Ammon's horn (tissue), 1 donor: ENCODE measurements around the gene RBM44.

ENCODE experiments used
- DNase-seq: peaks from one replicate; pipeline ENCODE4 v3.0.0-alpha.2; 2016; ENCODE audit warnings: low spot score

RBM44 gene

DNA sequence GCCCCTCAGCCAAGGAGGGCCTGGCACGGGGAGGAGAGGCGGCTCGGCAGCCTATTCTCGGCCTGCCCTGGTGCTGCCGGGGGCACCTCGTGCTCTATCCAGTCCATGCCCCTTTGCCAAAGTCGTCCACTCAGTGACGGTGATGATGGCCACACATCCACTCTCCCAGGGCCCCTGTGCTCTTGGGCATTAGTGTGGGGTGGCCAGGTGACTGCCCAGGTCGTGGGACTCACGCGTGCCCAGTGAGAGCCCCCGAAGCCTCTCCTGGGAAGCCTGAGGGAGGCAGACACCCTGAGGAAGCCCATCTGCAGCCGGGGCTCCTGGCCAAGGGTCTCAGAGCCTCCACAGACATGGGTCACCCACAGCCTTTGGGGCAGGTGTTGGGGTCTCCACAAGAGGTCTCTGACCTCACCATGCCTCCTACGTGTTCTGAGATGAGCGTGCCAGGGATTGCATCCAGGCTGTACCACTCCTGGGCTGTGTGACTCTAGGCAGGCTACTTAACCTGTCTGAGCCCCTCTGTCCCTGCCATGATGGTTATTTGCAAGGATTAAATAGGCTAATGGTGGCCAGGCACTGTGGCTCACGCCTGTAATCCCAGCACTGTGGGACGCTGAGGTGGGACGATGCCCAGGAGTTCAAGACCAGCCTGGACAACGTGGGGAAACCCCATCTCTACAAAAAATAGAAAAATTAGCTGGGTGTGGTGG lies 73.8 kb downstream of the RBM44 start:
- DNase-seq = no peak

DNA sequence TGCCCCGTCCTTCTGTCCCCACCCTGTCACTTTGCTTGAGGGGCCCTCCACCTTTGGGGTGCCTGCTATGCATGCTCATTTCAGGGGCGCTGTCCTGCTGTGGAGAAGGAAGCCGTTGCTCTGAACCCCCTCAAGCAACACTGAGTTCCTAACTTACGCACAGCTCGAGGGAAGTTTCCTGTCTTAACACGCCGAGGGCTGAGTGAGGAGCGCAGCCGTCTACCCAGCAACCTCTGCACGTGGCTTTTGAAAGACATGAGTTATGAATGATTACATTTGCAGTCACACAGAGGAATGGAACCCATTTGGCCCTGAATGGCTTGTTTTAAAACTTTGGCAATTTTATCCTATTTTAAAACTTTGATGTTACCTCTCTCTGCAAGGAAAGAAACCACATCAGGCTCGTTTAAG lies 74.8 kb downstream of the RBM44 start:
- no peak for DNase-seq

GRCh38 chr2:237873897-237874551 lies 75.4 kb downstream of the RBM44 start:
- no peak for DNase-seq

DNA sequence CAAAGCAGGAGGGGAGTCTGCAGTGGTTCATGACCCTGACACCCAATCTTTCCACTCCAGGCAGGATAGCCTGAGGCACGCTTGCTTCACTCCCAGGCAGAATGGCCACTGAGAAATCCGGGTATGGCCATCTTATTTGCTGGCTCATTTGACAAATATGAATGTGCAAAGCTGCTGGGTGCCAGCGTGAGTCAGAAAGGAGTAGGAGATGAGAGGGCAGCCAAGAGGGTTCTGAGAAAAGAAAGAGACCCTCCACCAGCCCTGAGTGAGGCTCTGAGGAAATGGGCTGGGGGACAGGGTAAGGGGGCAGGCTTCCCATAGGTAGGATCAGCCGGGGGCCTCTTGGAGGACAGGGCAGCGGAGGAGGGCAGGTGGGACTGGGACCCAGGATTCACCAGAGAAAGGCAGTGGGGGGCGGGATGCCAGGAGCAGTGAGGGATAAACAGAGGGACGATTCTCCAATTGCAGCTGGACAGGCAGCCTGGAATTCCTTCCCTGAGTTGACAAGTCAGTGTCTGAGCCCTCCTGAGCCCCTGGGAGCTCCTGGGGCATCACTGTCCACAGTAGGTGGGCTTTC lies 76.1 kb downstream of the RBM44 start:
- no peak for DNase-seq

DNA sequence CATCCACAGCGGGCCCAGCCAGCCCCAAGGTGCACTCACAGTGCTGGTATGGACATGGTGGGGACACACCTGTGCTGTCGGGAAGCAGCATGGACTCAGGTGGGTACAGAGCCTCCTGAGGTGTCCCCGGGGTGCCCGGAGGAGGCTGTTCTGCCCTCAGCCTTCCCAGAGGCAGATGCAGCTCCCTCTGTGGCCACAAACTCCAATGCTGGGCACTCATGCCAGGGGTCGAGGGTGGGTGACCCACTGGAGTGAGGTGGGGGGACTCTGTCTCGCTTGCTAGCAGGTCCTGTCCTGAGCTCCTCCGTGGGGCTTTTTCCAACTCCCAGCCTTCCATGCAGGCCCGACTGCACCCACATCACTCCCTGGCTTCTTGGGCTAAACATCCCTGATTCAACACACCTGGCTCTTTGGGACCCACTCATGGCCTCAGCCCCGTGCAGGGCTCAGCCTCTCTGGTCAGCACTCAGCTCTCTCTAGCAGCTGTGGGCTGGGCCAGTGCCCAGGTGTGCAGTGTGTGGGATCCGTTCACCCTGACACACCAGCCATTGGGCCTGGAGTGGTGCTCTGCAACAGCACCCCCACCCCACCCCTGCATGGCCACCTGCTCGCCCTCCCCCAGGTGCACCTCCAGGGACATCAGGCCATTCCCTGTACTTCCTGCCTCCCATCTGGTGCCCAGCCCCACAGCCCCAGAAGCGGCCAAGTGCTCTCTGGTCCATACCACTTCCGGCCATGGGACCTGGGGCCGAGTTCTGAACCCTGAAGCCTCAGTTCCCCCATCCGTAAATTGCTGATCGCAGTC lies 76.9 kb downstream of the RBM44 start:
- no peak for DNase-seq

DNA sequence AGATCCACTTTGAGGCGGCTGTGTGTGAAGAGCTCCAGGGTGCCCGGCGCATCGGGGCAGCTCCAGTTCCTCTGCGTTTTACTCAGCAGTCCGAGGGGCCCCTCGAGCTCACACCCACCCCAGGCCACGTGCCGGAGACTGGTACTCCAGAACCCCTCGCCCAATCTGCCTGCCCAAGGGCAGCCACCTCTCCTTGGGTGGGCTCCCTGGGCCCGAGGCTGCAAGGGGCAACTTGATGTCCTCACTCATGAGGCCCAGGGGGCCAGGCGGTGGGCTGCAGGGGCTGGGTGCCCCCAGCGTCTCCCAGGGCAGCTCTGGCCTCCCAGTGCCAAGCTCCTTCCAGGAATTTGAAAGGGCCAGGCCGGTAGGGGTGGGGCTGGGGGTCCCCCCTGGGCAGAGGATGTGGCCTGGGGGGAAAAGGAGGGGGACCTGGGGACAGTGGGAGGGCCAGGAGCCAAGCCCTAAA lies 77.5 kb downstream of the RBM44 start:
- DNase-seq = no peak

GRCh38 chr2:237876532-237876931 lies 78.0 kb downstream of the RBM44 start:
- no peak for DNase-seq

- DNase-seq = no peak
Measured at GRCh38 chr2:237876951-237877491, 78.4 kb downstream of the RBM44 start.

DNA sequence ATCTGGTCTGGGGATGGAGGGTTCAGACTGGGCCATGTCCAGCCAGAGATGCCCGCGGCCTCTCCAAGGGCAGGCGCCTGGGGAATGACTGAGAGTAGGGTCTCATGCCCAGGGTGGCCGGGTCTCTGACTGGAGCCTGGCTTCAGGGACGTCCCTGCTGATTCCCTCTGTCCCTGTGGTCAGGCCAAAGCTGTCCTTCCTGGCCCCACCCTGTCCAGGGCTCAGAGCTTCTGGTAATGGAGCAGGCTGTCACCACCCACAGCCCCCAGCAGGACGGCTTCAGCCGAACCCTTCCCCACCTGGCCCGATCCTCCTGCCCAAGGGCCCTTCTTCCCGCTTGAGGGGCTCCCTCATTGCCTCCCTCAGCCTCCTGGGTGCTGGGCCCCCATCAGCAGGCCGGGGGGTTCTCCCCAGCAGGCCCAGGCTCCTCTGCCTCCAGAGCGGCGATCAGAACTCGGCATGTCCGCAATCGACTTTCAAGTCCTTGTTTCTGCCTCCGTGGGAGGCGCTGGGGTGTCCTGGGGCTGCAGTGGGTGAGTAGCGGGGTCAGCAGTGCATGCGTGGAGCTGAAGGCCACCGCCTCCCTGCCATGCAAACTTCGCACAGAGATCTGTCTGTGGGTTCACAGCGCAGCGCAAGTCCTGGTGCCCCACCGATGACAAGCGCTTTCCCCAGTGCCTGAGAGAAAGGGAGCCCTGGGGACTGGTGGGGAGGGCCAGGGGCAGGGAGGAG lies 79.2 kb downstream of the RBM44 start:
- DNase-seq = no peak

DNA sequence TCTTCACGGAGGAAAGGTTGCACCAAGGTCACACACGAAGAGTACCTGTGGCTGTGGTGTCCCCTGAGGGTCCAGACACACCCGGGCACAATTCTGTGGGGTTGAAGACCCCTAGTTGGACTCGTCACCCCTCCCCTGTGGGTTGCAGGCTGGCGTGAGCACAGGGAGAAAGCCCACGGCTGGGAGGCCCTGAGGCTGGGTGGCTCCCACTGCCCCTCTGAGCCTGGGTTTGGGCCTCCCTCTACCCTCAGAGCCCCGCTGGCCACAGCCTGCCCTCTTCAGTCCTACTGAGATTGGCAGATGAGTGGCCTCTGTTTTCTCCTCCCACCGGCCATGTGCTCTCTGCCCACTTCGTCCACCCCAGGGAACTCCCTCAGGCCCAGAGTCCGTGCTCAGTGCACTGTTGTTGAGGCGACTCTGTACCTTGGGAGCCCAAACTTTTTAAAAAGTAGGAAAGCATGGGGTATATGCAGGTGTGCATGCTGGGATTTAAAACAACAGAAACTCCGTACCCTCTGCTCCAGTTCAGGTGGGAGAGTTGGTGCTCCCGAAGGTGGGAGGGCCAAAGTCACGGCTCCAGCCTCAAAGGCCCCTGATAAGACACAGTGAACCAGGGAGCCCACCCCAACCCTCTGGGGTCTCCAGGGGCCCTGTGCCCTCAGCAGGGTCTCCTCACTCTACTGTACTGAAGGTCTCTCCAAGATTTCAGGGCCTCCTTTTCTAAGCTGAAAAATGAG lies 79.9 kb downstream of the RBM44 start:
- DNase-seq = no peak

GRCh38 chr2:237879058-237879430 lies 80.5 kb downstream of the RBM44 start:
- no peak for DNase-seq

GRCh38 chr2:237879991-237880560 lies 81.5 kb downstream of the RBM44 start:
- DNase-seq = no peak

- no peak for DNase-seq
Measured at GRCh38 chr2:237882510-237883481, 84.2 kb downstream of the RBM44 start.

DNA sequence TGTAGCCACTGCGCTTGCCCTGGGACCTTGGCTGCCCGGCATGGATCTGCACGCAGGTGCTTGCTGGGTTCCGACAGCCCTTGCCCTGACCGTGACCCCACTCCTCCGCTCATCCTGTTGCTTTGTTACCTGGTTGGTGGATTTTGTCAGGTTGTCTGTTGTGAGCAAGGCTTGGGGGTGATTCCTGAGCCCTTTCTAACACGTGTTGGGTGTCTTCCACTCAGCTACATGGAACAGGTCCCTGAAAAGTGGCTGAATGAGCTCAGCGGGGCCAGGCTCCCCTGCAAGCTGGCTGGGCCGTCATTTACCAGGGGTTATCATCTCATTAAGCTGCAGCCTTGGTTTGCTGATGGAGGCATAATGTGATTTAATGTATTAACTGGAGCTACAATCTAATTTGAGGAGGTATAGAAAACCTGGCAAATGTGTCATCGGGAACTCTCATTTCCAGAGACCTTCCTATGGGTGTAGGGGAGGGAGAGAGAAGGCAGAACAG lies 85.4 kb downstream of the RBM44 start:
- DNase-seq = no peak

DNA sequence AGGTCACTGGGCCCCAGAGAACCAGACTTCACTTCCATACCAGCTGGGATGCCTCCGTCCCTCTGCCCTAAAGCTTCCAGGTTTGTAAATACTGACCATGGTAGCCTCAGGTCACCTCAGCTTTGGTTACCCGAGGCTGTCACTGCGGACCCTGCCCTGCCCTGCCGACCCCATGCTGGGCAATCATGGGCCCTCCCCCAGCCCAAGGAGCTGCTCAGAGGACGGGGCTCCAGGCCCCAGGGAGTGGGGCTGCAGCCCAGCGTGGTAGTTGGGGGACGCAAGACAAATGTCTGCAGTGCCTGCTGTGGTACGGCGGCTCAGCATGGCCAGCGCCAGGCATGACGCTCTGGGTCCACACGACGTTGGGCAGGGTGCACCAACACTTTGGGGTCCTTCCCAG lies 86.1 kb downstream of the RBM44 start:
- no peak for DNase-seq

GRCh38 chr2:237885111-237885930 lies 86.7 kb downstream of the RBM44 start:
- no peak for DNase-seq

- no peak for DNase-seq
Measured at GRCh38 chr2:237885931-237886684, 87.5 kb downstream of the RBM44 start.
